IPS-20b (cell line): ENCODE results near the gene HERC4.

Experiments
- H3K27ac ChIP-seq: one replicate; pipeline ENCODE4 v1.5.1; 2013; ENCODE audit warnings: low read length
- H3K27me3 ChIP-seq: 2 replicates; pipeline ENCODE4 v1.6.1; 2013; ENCODE audit warnings: mild to moderate bottlenecking, low read length, inconsistent platforms; ENCODE audit not compliant: insufficient read depth
- H3K36me3 ChIP-seq: 2 replicates; pipeline ENCODE4 v1.6.1; 2013; ENCODE audit warnings: low read depth, mild to moderate bottlenecking, inconsistent platforms, low read length, moderate library complexity; ENCODE audit not compliant: insufficient read depth
- H3K4me1 ChIP-seq: 2 replicates; pipeline ENCODE4 v1.6.1; 2013; ENCODE audit warnings: mild to moderate bottlenecking, control low read depth, inconsistent platforms, low read length, moderate library complexity; ENCODE audit not compliant: insufficient read depth
- H3K4me3 ChIP-seq: 2 replicates; pipeline ENCODE4 v1.5.1; 2013; ENCODE audit warnings: mild to moderate bottlenecking, low read length, inconsistent platforms
- H3K9ac ChIP-seq: 2 replicates; pipeline ENCODE4 v1.6.1; 2013; ENCODE audit warnings: low read depth, mild to moderate bottlenecking, inconsistent platforms, low read length, moderate library complexity
- H3K9me3 ChIP-seq: 2 replicates; pipeline ENCODE4 v1.6.1; 2013; ENCODE audit warnings: mild to moderate bottlenecking, low read depth, low read length, inconsistent platforms; ENCODE audit not compliant: insufficient read depth

HERC4 gene

DNA sequence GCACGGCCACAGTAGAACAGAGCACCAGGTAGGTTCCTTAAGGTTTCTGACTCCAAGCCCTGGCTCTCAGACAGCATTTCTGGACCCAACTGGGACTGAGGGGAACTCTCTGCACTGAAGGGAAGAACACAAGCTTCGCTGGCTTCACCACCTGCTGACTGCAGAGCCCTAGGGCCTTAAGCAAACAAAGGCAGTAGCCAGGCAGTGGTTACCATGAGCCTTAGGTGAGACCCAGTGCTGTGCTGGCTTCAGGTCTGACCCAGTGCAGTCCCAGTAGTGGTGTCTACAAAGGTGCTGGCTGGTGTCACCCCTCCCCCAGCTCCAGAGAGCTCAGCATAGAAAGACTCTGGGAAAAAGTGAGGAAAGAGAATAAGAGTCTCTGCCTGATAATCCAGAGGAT lies 131.2 kb downstream of the HERC4 start:
- no peaks in the 10 kb centered on the region for H3K9me3 ChIP-seq
- H3K27ac ChIP-seq, result no peak overlapping the region
- H3K4me1 ChIP-seq, result no peaks in the 10 kb centered on the region
- no peak overlapping the region for H3K4me3 ChIP-seq
- H3K9ac ChIP-seq, result no peak overlapping the region
- H3K36me3 ChIP-seq, result peaks cover 30% of the 10 kb centered on the region
- no peaks in the 10 kb centered on the region for H3K27me3 ChIP-seq

DNA sequence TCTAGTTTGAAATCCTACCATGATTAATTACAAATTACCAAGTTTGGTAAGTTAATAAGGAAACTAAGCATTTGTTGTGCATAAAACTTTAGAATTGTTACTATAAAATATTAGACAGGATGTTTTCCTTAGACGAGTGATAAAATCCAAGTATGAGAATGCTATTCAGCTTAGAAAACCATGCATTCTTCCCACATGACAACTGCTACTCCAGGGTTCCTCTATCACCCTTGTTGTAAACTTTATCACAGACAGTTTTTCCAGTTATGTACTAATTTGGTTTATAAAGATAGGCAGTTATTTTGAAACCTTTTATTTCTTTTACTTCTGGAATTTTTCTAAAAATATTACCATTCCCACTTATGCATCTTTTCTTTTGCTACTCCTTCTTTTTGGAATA lies 138.7 kb downstream of the HERC4 start:
- H3K9me3 ChIP-seq, result no peaks in the 10 kb centered on the region
- H3K4me1 ChIP-seq, result no peaks in the 10 kb centered on the region; the same call in 1 of the 2 replicates
- H3K36me3 ChIP-seq, result peaks cover 24% of the 10 kb centered on the region
- H3K4me3 ChIP-seq, result no peak overlapping the region
- H3K27me3 ChIP-seq, result no peaks in the 10 kb centered on the region
- no peak overlapping the region for H3K9ac ChIP-seq
- no peak overlapping the region for H3K27ac ChIP-seq

DNA sequence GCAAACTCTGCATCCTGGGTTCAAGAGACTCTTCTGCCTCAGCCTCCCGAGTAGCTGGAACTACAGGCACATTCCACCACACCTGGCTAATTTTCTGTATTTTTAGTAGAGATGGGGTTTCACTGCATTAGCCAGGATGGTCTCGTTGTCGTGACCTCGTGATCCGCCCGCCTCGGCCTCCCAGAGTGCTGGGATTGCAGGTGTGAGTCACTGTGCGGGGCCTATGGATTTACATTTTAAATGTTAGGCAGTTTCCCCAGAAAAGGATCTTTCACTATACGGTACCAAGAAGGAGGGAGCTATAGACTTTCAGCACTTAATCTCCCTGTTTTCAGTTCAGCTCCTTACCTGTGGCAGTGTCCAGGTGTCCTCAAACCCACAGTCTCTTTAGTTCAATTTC lies 139.9 kb downstream of the HERC4 start:
- H3K27me3 ChIP-seq, result no peaks in the 10 kb centered on the region
- no peak overlapping the region for H3K4me3 ChIP-seq
- peak overlapping the region; percentile 56; the same call in 1 of the 2 replicates for H3K9ac ChIP-seq
- H3K36me3 ChIP-seq, result peaks cover 30% of the 10 kb centered on the region
- H3K27ac ChIP-seq, result no peak overlapping the region
- no peaks in the 10 kb centered on the region for H3K9me3 ChIP-seq
- H3K4me1 ChIP-seq, result no peaks in the 10 kb centered on the region; the same call in 1 of the 2 replicates

DNA sequence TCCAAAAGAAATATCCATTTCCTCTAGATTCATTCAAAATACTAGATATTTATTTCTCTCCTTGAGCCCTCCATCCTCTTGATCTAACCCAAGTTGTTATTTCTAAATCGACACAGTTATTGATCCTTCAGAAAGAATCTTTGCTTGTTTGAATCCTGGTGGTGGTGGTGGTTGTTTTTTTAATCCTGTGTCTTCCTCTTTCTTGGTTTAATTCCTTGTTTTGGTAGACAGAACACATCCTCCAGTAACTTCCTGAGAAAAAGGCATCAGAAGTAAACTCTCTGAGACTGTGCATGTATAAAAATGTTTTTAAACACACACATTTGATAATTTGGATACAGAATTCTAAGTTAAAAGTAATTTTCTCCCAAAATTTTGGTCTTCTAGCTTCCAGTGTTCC lies 140.7 kb downstream of the HERC4 start:
- no peak overlapping the region for H3K9ac ChIP-seq
- no peaks in the 10 kb centered on the region; the same call in 1 of the 2 replicates for H3K4me1 ChIP-seq
- peaks cover 29% of the 10 kb centered on the region for H3K36me3 ChIP-seq
- H3K9me3 ChIP-seq, result no peaks in the 10 kb centered on the region
- no peak overlapping the region for H3K27ac ChIP-seq
- no peak overlapping the region for H3K4me3 ChIP-seq
- no peaks in the 10 kb centered on the region for H3K27me3 ChIP-seq

DNA sequence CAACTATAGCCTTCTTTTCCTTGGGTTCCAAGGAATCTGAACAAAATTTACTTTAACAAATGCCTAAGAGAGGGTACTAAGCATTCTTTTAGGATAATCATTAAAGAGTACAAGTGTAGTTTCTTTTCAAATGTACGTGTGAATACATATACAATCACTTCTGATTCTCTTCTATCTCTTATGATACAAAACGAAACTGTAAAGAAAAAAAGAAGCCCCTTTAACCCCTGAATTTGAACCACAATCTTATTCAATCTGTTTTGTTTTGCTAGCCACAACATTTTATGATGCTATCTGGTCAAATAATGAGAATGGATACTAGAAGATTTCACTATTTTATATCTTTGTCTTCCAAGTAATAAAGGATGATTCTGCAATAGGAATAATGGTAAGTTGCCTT lies 141.9 kb downstream of the HERC4 start:
- Histone ChIP-seq H3K4me3 (no peak overlapping the region), H3K27ac (no peak overlapping the region), H3K36me3 (peaks cover 23% of the 10 kb centered on the region), H3K9ac (no peak overlapping the region), H3K9me3 (no peaks in the 10 kb centered on the region), H3K4me1 (no peaks in the 10 kb centered on the region; the same call in 1 of the 2 replicates), H3K27me3 (no peaks in the 10 kb centered on the region)

DNA sequence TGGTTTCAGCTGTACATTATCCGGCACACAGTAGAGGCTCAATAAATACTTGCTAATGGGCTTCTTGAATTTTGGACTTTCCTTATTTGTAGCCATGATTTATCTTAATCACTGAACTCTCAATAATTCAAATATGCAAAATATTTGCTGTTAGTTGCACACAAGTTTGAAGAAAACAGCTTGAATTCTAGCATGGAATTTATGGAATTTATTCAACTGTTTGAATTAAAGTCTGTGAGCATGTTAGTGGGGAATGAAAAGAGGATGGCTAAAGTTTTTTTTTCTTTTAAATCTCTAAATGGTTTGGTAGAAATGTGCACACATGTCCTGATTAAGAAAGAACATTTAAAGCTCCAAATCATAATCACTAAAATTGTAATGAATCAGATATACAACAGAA lies 148.1 kb downstream of the HERC4 start:
- H3K9ac ChIP-seq, result no peak overlapping the region
- no peak overlapping the region for H3K4me3 ChIP-seq
- H3K27me3 ChIP-seq, result no peaks in the 10 kb centered on the region
- H3K27ac ChIP-seq, result no peak overlapping the region
- H3K9me3 ChIP-seq, result no peaks in the 10 kb centered on the region
- peaks cover 31% of the 10 kb centered on the region for H3K36me3 ChIP-seq
- no peaks in the 10 kb centered on the region for H3K4me1 ChIP-seq

DNA sequence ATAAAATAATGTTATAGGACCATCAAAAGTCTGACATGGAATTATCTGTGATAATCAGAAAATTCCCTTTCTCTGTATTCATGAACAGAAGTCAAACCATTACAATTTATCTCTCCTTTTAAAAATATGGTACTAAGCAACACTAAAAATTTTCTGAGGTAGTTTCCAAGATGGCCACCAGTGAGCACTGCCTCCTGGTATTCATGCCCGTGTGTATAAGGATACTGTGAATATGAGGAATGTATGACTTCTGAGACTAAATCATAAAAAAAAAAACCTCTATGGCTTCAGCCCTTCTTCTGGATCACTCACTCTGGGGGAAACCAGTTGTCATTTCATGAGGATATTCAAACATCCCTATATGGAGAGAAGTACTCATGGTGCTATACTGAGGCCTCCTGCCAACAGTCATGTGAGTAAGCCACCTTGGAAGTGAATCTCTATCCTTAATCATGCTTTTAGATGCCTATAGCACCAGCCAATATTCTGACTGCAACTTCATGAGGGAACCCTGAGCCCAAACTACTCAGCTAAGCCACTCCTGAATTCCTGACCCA lies 149.6 kb downstream of the HERC4 start:
- H3K4me3 ChIP-seq, result no peak overlapping the region
- no peaks in the 10 kb centered on the region for H3K9me3 ChIP-seq
- H3K27ac ChIP-seq, result no peak overlapping the region
- no peaks in the 10 kb centered on the region for H3K27me3 ChIP-seq
- peaks cover 28% of the 10 kb centered on the region for H3K36me3 ChIP-seq
- H3K9ac ChIP-seq, result no peak overlapping the region
- H3K4me1 ChIP-seq, result no peaks in the 10 kb centered on the region

DNA sequence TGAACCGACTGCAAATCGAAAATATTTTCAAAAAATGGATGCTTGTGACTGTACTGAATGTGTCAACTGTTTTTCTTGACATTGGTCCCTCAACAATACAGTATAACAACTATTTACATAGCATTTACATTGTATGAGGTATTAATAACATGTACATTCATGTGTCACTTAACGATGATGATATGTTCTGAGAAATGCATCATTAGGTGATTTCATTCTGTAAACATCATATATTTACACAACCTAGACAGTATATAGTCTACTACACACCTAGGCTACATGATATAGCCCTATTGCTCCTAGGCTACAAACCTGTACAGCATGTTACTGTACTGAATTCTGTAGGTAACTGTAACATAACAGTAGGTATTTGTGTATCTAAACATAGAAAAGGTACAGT lies 150.9 kb downstream of the HERC4 start:
- no peak overlapping the region for H3K9ac ChIP-seq
- peaks cover 25% of the 10 kb centered on the region for H3K36me3 ChIP-seq
- H3K27ac ChIP-seq, result no peak overlapping the region
- no peaks in the 10 kb centered on the region for H3K27me3 ChIP-seq
- H3K9me3 ChIP-seq, result no peaks in the 10 kb centered on the region
- H3K4me3 ChIP-seq, result no peak overlapping the region
- no peaks in the 10 kb centered on the region for H3K4me1 ChIP-seq

DNA sequence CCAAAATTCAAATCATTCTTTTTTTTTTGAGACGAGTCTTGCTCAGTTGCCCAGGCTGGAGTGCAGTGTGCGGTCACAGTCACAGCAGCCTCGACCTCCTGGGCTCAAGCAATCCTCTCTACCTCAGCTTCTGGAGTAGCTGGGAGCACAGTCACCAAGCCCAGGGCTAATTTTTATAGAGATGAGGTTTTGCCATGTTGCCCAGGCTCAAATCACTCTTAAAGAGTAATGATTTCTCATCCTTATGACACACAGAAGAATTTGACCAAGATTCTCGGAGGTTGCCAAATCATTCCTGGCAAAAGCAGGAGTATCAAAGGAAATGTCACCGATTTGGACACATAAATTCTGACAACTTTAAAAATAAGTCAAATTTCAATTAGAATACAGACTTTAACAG lies 151.5 kb downstream of the HERC4 start:
- no peak overlapping the region for H3K27ac ChIP-seq
- H3K4me1 ChIP-seq, result no peaks in the 10 kb centered on the region
- no peak overlapping the region for H3K9ac ChIP-seq
- H3K36me3 ChIP-seq, result peaks cover 25% of the 10 kb centered on the region
- H3K27me3 ChIP-seq, result no peaks in the 10 kb centered on the region
- no peak overlapping the region for H3K4me3 ChIP-seq
- H3K9me3 ChIP-seq, result no peaks in the 10 kb centered on the region

DNA sequence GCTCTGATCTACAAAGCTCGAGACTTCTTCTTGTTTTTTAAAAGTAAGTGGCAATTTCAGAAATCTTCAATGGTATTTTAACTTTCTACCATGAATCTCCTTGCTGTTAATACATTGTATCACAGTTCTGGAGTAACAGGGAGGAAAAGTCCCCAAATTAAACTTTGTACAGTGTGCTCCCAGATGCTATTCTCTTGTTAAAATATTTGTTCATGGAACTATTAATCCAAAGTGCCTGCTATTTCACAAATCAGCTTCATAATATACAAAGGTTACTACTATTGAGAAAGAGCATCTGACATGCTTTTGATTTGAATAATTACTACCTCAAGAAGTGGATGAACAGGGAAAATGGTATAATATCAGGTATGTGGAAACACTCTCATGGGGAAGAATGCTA lies 154.0 kb downstream of the HERC4 start:
- H3K36me3 ChIP-seq, result peaks cover 42% of the 10 kb centered on the region
- no peaks in the 10 kb centered on the region for H3K9me3 ChIP-seq
- no peak overlapping the region for H3K27ac ChIP-seq
- no peaks in the 10 kb centered on the region for H3K27me3 ChIP-seq
- no peak overlapping the region for H3K4me3 ChIP-seq
- no peaks in the 10 kb centered on the region for H3K4me1 ChIP-seq
- H3K9ac ChIP-seq, result no peak overlapping the region

DNA sequence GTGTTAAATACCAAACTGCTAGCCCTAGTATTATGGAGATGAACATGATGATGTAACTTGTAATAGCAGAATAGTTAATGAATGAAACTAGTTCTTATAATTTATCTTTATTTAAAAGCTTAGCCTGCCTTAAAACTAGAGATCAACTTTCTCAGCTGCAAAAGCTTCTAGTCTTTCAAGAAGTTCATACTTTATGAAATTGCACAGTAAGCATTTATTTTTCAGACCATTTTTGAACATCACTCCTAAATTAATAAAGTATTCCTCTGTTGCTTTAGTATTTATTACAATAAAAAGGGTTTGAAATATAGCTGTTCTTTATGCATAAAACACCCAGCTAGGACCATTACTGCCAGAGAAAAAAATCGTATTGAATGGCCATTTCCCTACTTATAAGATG lies 157.4 kb downstream of the HERC4 start:
- Histone ChIP-seq H3K36me3 (peaks cover 61% of the 10 kb centered on the region), H3K4me1 (no peaks in the 10 kb centered on the region), H3K27me3 (no peaks in the 10 kb centered on the region), H3K9me3 (no peaks in the 10 kb centered on the region), H3K9ac (no peak overlapping the region), H3K27ac (no peak overlapping the region), H3K4me3 (no peak overlapping the region)

DNA sequence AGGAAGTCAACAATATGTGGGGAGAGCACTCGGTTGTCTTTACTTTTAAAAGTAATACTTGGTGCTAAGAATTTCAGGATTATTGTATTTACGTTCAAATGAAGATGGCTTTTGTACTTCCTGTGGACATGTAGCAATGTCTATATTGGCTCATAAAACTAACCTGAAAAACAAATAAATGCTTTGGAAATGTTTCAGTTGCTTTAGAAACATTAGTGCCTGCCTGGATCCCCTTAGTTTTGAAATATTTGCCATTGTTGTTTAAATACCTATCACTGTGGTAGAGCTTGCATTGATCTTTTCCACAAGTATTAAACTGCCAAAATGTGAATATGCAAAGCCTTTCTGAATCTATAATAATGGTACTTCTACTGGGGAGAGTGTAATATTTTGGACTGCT lies 157.9 kb downstream of the HERC4 start:
- H3K4me1 ChIP-seq, result no peaks in the 10 kb centered on the region
- H3K4me3 ChIP-seq, result no peak overlapping the region
- H3K9ac ChIP-seq, result no peak overlapping the region
- no peaks in the 10 kb centered on the region for H3K9me3 ChIP-seq
- no peaks in the 10 kb centered on the region for H3K27me3 ChIP-seq
- peaks cover 62% of the 10 kb centered on the region for H3K36me3 ChIP-seq
- no peak overlapping the region for H3K27ac ChIP-seq
